Muscle of back (tissue), 11 donors: Measurements from ENCODE around the gene TBX1. TPM values are rescaled to one million over a fixed set of nuclear protein-coding genes. Genes with fewer than 3 reads are reported as not detected.

Experiments used
- DNase-seq, 3 donors: peaks; one replicate each; pipeline versions ENCODE4 v3.0.0 to v3.0.0-alpha.2; 2013
- polyA plus RNA-seq, 10 donors: library from polyadenylated mRNA; unstranded; fragments of 120-200 nt; gene quantifications; one replicate each; pipeline ENCODE4 v1.2.1, GENCODE V29; 2013; ENCODE audit not compliant: insufficient read length in 10 of 10

The TBX1 gene
- polyA plus RNA-seq, 10 donors, result 5.3 to 16.6 (median 7.6) TPM

DNA sequence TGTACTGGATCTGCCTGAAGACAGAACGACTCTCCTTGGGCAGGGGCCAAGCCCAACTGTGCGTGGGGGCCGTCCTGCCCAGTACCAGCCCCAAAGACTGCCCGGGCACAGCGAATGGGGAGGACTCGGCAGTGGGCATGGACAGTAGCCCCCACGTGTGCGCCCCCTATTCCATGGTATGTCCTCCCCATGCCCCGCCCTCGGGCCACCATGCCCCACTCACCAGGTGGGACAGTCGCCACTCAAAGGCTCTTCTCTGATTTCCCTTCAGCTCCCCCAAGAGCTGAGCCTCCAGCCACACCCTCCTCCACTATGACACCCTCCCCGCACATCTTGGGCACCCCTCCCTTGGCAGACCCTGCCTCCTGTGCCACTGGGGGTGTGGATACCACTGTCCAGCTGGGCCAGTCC, 50.6 kb downstream of the TBX1 start:
- no peak for DNase-seq

DNA sequence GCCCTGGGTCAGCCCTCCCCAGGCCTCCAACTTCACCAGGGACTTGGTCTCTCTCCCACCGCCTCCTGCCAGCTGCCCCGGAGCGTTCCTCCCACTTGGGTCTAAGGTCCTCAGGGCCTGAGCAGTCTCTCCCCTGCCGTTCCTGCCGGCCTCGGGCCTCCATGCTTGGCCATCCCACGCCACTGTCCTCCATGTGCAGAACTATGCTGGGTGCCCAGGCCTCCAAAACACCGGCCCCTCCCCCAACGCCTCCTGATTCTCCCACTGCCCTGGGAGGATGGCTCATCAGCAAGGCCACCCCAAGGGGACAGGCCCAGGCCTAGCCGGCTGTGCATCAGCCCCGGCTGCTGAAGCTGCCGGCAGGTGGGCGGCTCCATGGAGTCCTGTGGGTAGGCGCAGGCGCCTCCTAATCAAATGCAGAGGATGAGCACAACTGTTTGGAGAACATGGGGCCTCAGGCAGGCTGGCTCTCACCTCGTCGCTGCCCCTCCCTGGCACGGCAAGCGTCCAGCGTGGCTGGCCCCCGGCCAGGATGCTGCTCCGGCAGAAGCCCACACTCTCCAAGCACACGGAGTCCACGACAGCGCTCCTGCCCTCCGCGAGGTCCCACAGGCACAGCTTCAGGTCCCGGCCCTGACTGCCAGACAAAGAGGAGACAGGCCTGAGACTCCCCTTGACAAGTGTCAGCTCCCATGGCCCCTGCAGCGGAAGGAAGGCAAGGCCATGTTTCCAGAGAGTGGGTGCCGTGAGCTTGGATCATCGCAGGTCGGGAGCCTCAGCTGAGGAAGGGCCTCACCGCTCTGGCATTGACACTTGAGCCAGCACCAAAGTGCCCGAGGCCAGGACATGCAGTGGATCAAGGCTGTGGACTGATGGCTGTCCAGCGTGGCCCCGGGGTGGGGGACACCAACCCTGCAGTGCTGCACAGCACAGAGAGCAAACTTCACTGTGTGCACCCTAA, 51.5 kb downstream of the TBX1 start:
- no peak for DNase-seq

DNA sequence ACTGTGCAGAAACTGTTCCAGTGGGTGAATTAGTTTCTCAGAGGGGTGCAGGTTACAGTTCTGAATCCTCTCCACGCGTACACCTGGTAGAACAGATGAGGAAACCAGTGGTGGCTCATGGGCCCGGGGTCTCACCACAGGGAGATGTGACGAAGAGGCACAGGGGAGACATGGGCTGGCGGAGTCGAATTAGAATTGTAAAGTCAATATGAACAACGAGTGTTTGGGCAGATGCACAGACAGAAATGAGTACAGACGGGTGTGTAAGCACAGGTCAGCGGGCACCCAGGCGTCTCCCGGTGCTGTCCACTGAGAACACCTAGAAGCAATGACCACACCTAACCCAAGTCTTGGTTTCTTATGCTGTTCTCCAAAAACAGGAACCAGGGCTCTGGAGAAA, 52.3 kb downstream of the TBX1 start:
- DNase-seq, result no peak

DNA sequence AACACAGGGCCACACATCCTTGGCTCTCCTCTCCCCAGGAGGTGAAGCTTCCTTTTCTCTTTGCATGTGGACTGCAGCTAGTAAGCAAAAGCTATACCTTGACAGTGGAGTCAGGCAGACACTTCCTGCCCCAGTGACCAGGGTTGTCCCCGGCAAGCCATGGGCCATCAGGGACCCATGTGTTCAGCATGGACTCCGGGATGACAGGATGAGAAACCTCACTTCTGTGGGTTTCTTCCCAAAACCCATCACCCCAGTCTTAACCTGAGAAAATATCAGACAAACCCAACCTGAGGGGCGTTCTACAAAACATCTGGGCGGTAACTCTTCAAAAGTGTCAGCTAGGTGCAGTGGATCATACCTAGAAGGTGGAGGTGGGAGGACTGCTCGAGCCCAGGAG, 53.9 kb downstream of the TBX1 start:
- DNase-seq, result no peak

DNA sequence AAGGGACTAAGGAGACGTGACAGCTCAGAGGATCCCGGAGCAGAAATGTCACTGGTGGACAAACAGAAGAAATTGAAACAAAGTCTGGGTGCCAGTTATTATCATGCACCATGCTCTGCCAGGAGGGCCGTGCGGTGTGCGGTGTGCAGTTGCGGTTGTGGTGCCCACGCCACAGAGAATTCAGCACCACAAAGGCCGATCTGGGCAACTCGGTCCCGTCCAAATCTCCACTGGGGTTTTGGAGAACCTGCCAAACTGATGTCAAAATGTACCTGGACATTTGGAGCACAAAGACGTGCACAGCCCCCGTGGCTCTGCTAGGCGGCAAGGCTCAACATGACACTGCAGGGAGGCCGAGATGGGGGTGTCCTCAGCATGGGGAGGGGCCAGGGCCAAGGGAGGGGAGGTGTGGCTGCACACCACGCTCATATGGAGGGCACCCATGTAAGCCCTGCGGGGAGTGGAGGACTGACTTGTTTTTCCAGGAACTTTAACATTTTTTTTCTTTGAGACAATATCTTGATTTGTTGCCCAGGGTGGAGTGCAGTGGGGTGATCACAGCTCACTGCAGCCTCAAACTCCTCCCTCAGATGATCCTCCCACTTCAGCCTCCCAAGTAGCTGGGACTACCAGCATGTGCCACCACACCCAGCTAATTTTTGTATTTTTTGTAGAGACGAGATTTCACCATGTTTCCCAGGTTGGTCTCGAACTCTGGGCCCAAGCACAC, 54.7 kb downstream of the TBX1 start:
- no peak for DNase-seq

DNA sequence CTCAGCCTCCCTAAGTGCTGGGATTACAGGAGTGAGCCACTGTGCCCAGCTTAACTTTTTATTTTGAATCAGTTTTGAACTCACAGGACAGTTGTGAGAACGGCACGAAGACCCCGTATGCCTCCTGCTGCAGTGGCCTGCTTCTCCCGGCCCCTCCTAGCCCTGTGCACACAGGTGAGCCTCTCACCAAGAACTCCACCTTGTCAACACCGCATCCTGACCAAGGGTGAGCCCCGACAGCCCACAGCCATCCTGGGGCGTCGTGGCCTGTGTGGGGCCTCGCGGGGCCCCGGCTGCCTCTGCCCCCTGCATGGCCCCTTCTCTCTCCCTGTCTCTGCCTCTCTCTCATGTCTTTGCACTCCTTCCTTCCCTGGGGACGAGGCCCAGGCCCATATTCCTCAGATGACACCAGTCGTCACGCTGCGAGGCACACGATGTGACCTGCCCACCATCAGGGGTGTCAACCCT, 55.3 kb downstream of the TBX1 start:
- DNase-seq, result no peak

DNA sequence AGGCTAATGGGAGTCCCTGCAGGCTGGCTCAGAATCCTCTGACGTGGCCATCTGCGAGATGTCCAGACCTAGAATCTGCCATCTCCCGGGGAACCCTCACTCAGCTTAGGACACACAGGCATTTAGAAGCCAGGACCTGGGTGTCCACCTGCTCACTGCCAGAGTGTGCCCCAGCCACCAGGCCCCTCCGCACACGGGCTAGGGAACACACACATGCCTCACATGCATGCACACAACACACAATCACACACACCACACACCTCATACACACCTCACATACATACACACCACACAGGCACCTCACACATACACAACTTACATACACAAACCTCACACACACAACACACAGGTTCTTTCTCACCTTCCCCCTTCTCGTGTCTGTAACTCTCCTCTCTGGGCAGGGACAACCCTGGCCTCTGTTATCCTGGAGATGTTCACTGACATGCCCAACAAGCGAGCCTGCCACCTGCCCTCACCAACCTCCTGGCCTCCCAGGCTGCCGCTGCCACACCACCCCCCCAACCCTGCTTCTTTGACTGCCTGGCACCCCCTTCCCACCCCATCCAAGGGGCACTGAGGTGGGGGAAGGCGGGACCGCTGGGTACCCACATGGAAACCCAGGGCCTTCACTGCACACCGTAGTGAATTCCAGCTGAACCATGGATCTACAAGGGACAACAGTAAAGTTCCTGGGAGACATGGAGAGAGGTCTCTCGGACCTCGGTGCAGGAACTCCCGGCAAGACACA, 56.0 kb downstream of the TBX1 start:
- DNase-seq, result no peak

Other genes with a start within 250 kb of the TBX1 start
- 10 to 100 TPM; 24.7 to 68.9 (median 44.7) TPM for gene CLDN5, start 236.4 kb upstream of the TBX1 start, polyA plus RNA-seq
- 100 to 1,000 TPM in 8 of 10 donors, 10 to 100 TPM in 2; 83.2 to 122 (median 105) TPM for gene SEPTIN5, start 46.3 kb upstream of the TBX1 start, polyA plus RNA-seq
- gene GP1BB, start 37.2 kb upstream of the TBX1 start, polyA plus RNA-seq, result 10 to 100 TPM in 7 of 10 donors, 1 to 10 TPM in 3; 4.2 to 15.9 (median 12.4) TPM
- gene GNB1L, start 94.1 kb downstream of the TBX1 start, polyA plus RNA-seq, result 1 to 10 TPM; 2.1 to 5.3 (median 3.7) TPM
- 10 to 100 TPM in 8 of 10 donors, 1 to 10 TPM in 2; 8.6 to 15.0 (median 11.3) TPM for gene RTL10, start 94.1 kb downstream of the TBX1 start, polyA plus RNA-seq
- gene COMT, start 181.0 kb downstream of the TBX1 start, polyA plus RNA-seq, result 10 to 100 TPM; 56.2 to 83.9 (median 69.6) TPM
- 10 to 100 TPM; 13.0 to 19.2 (median 15.0) TPM for gene TXNRD2, start 181.0 kb downstream of the TBX1 start, polyA plus RNA-seq